Right atrium auricular region (tissue), 2 donors: ENCODE results near the gene OR1C1. TPM values are rescaled to one million over a fixed set of nuclear protein-coding genes. Genes with fewer than 3 reads are reported as not detected.
"Not testable (repeated sequence)": the region's sequence is repeated elsewhere in the genome, so short reads cannot be mapped to it uniquely, and the experiment has no call there.

Source experiments
- DNase-seq: peaks from one replicate; pipeline ENCODE4 v3.0.0-alpha.2; 2019; ENCODE audit warnings: low spot score
- H3K27ac ChIP-seq, 2 donors: fragments of 200-600 bp; sonication (generic); 1 replicate in 1 of 2; 2 replicates in 1 of 2; pipeline ENCODE4 v1.5.1; 2016 to 2019
- H3K27me3 ChIP-seq, 2 donors: fragments of 200-600 bp; sonication (generic); one replicate each; pipeline versions ENCODE4 v1.5.1 to v1.6.0; 2017 to 2019
- H3K36me3 ChIP-seq: fragments of 200-600 bp; sonication (generic); one replicate; pipeline ENCODE4 v1.5.1; 2016
- H3K4me1 ChIP-seq, 2 donors: fragments of 200-600 bp; sonication (generic); one replicate each; pipeline versions ENCODE4 v1.5.1 to v1.6.0; 2017 to 2019
- H3K4me3 ChIP-seq, 2 donors: fragments of 200-600 bp; sonication (generic); 1 replicate in 1 of 2; 2 replicates in 1 of 2; pipeline ENCODE4 v1.5.1; 2017 to 2019; ENCODE audit warnings: mild to moderate bottlenecking in 1 of 2, moderate library complexity in 1 of 2
- H3K9me3 ChIP-seq, 2 donors: fragments of 200-600 bp; sonication (generic); one replicate each; pipeline ENCODE4 v1.5.1; 2019
- CTCF ChIP-seq, 2 donors: fragments of 200-600 bp; sonication (generic); IDR thresholded peaks; one replicate each; pipeline ENCODE4 v1.5.1; 2019; ENCODE audit warnings: antibody characterized with exemption in 2 of 2
- total RNA-seq, 2 donors: library from RNA; depleted of rRNA; stranded (reverse); fragments of >200 nt; gene quantifications; one replicate each; pipeline ENCODE4 v1.1.0, GENCODE V29; 2016

Gene OR1C1
- total RNA-seq, 2 donors from 2014 or later: not detected

- Histone ChIP-seq H3K36me3 (no peaks in the 10 kb centered on the region), H3K4me1 (no peaks in the 10 kb centered on the region), H3K27ac (no peak overlapping the region), H3K9me3 (peaks cover 0 to 8% of the 10 kb centered on the region in 2 donors), H3K4me3 (no peak overlapping the region), H3K27me3 (no peaks in the 10 kb centered on the region)
- DNase-seq: no peak
- TF ChIP-seq CTCF (IDR thresholded peaks at IDR 0.05): no peak
These were observed 39.1 kb downstream of the OR1C1 start for GRCh38 chr1:247721222-247721621.

- Histone ChIP-seq H3K4me3 (no peak within 1 kb of the TSS), H3K9me3 (peaks cover 0 to 8% of the 10 kb centered on the region in 2 donors), H3K27me3 (no peaks in the 10 kb centered on the region), H3K4me1 (no peaks in the 10 kb centered on the region), H3K36me3 (no peaks in the 10 kb centered on the region), H3K27ac (no peak within 1 kb of the TSS)
- no peak for TF ChIP-seq CTCF (IDR thresholded peaks at IDR 0.05)
- DNase-seq: no peak
These were observed 43.8 kb downstream of the OR1C1 start, which contains the start of gene OR6F1 for GRCh38 chr1:247716546-247716945. Gene OR6F1, minus strand, starts transcription at chr1:247716646. Its CDS starts 3,891 bp downstream, at chr1:247712755.

GRCh38 chr1:247713753-247714152 is 46.6 kb downstream of the OR1C1 start:
- Histone ChIP-seq H3K27me3 (no peaks in the 10 kb centered on the region), H3K9me3 (no peaks in the 10 kb centered on the region), H3K4me3 (no peak overlapping the region), H3K36me3 (no peaks in the 10 kb centered on the region), H3K27ac (no peak overlapping the region), H3K4me1 (no peaks in the 10 kb centered on the region)
- no peak for TF ChIP-seq CTCF (IDR thresholded peaks at IDR 0.05)
- DNase-seq: no peak

- H3K4me3 ChIP-seq, H3K27ac ChIP-seq, H3K9me3 ChIP-seq, H3K4me1 ChIP-seq, H3K36me3 ChIP-seq, H3K27me3 ChIP-seq, DNase-seq: not testable (repeated sequence)
These were observed 49.7 kb downstream of the OR1C1 start for GRCh38 chr1:247710681-247711080.

Other genes starting within 250 kb of the OR1C1 start
- gene OR2C3, start 224.1 kb downstream of the OR1C1 start, total RNA-seq: not detected
- gene GCSAML, start 211.4 kb downstream of the OR1C1 start, total RNA-seq: not detected
- not detected for gene OR2G2, start 172.2 kb downstream of the OR1C1 start, total RNA-seq
- gene OR2G3, start 155.0 kb downstream of the OR1C1 start, total RNA-seq: not detected
- gene OR13G1, start 80.8 kb downstream of the OR1C1 start, total RNA-seq: not detected
- not detected for gene OR6F1, start 43.9 kb downstream of the OR1C1 start, total RNA-seq
- gene OR14K1, start 21.9 kb downstream of the OR1C1 start, total RNA-seq: not detected
- not detected for gene OR14A2, start 12.4 kb downstream of the OR1C1 start, total RNA-seq
- gene OR14A16, start 63.6 kb upstream of the OR1C1 start, total RNA-seq: not detected
- gene OR11L1, start 81.3 kb upstream of the OR1C1 start, total RNA-seq: not detected
- gene TRIM58, start 96.6 kb upstream of the OR1C1 start, total RNA-seq: 1 to 10 TPM; 2.6 to 8.6 TPM
- gene OR2W3, start 135.0 kb upstream of the OR1C1 start, total RNA-seq: 1 to 10 TPM in 1 of 2 donors, not detected in 1; 3.0 TPM
- gene OR2T8, start 159.7 kb upstream of the OR1C1 start, total RNA-seq: not detected
- gene OR2AJ1, start 164.3 kb upstream of the OR1C1 start, total RNA-seq: not detected
- gene OR2L8, start 188.3 kb upstream of the OR1C1 start, total RNA-seq: not detected
- not detected for gene OR2AK2, start 204.7 kb upstream of the OR1C1 start, total RNA-seq